ENCODE data around the gene GPX4. TPM values are rescaled to one million over a fixed set of nuclear protein-coding genes. Genes with fewer than 3 reads are reported as not detected.
A peak's percentile ranks its signal among the peaks of the same experiment; 100 is the strongest.

GPX4 gene
- total and polyA plus RNA-seq, 10 of the 15 experiments (the other 5 are each of a cell fraction or from before 2014, with no cell fraction given), result 33.3 to 749 (median 297) TPM

GRCh38 chr19:1104311-1105007 lies 665 bp downstream of the GPX4 start (continued):
- TF ChIP-seq ZNF592 (IDR thresholded peaks at IDR 0.05) (no peak), ZNF24 (IDR thresholded peaks at IDR 0.05) (no peak), ZZZ3 (IDR thresholded peaks at IDR 0.05; ENCODE audit: control insufficient read depth, insufficient read length, low read depth) (no peak), FOXK2 (IDR thresholded peaks at IDR 0.05) (no peak), REST (IDR thresholded peaks at IDR 0.05; ENCODE audit: low read depth, low read length) (no peak), SMAD1 (IDR thresholded peaks at IDR 0.05; ENCODE audit: low read depth, partially characterized antibody) (no peak), LARP7 (IDR thresholded peaks at IDR 0.05) (peak; percentile 82), E4F1 (IDR thresholded peaks at IDR 0.05; ENCODE audit: borderline replicate concordance, partially characterized antibody) (no peak), SPI1 (IDR thresholded peaks at IDR 0.05; ENCODE audit: borderline replicate concordance, insufficient read depth, low read depth, low read length) (no peak), EGR1 (IDR thresholded peaks at IDR 0.05; ENCODE audit: borderline replicate concordance in 1 of 2, low read depth in 2 of 2, low read length in 2 of 2) (peak; percentile 74 to 99), HDAC6 (IDR thresholded peaks at IDR 0.05; ENCODE audit: unreplicated experiment) (no peak), RAD21 (IDR thresholded peaks at IDR 0.05; ENCODE audit: insufficient read depth, low read depth, low read length) (no peak), BCLAF1 (IDR thresholded peaks at IDR 0.05) (no peak), POU2F2 (IDR thresholded peaks at IDR 0.05; ENCODE audit: borderline replicate concordance, low read depth, low read length) (no peak), STAT1 (conservative IDR thresholded peaks at IDR 0.05) (no peak), SMARCA5 (IDR thresholded peaks at IDR 0.05) (no peak), POLR2A (IDR thresholded peaks at IDR 0.05; ENCODE audit: low read depth, low read length) (peak; percentile 22; the same call in 1 of the 2 replicates)
